ENCODE data around the gene ELOVL2. TPM values are rescaled to one million over a fixed set of nuclear protein-coding genes. Genes with fewer than 3 reads are reported as not detected.
A peak's percentile ranks its signal among the peaks of the same experiment; 100 is the strongest.
"Not testable (repeated sequence)": the region's sequence is repeated elsewhere in the genome, so short reads cannot be mapped to it uniquely, and the experiment has no call there.

Gene ELOVL2
- 1 to 10 TPM; 2.9 to 3.0 TPM for total RNA-seq

- no peak for TF ChIP-seq POLR2A (IDR thresholded peaks at IDR 0.05)
- TF ChIP-seq, protein P1, sequence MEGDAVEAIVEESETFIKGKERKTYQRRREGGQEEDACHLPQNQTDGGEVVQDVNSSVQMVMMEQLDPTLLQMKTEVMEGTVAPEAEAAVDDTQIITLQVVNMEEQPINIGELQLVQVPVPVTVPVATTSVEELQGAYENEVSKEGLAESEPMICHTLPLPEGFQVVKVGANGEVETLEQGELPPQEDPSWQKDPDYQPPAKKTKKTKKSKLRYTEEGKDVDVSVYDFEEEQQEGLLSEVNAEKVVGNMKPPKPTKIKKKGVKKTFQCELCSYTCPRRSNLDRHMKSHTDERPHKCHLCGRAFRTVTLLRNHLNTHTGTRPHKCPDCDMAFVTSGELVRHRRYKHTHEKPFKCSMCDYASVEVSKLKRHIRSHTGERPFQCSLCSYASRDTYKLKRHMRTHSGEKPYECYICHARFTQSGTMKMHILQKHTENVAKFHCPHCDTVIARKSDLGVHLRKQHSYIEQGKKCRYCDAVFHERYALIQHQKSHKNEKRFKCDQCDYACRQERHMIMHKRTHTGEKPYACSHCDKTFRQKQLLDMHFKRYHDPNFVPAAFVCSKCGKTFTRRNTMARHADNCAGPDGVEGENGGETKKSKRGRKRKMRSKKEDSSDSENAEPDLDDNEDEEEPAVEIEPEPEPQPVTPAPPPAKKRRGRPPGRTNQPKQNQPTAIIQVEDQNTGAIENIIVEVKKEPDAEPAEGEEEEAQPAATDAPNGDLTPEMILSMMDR (IDR thresholded peaks at IDR 0.05) = peak; percentile 28 to 95 (median 62)
- H3K27me3 ChIP-seq = peaks cover 0 to 10% of the 10 kb centered on the region in 2 donors
- intact Hi-C loops (cut with DNase I) = no loop called here
- H3K9me3 ChIP-seq = no peaks in the 10 kb centered on the region
- H3K4me3 ChIP-seq = peak within 1 kb of the TSS; percentile 20 to 50
- H3K27ac ChIP-seq = peak within 1 kb of the TSS in 3 of 4 donors; percentile 12 to 54 (median 40)
- DNase-seq = peak; percentile 40 to 59 (median 48)
- WGBS, 2 donors = 5 to 7% methylated on average over 8 to 80 of the region's 124 CpGs
- ATAC-seq = peak; percentile 89
- H3K36me3 ChIP-seq (replicated peaks in 1 of 2; ENCODE audit: insufficient read depth in 1 of 2, low read depth in 2 of 2) = no peaks in the 10 kb centered on the region
- peaks cover 13% of the 10 kb centered on the region for H3K4me1 ChIP-seq
Measured at GRCh38 chr6:11043961-11044711, at the start of gene ELOVL2. Gene ELOVL2 (minus strand): TSS chr6:11044305. CDS start chr6:11044230, 75 bp downstream.

- DNase-seq (no peak), ATAC-seq (peak; percentile 24)
- peak overlapping the region in 1 of 2 donors; percentile 95 for H3K4me3 ChIP-seq
- peak overlapping the region; percentile 93 to 95 (median 94) for H3K27ac ChIP-seq
- no peaks in the 10 kb centered on the region for H3K27me3 ChIP-seq
- TF ChIP-seq POLR2A (IDR thresholded peaks at IDR 0.05) = no peak
- TF ChIP-seq, protein P1 (IDR thresholded peaks at IDR 0.05) = no peak
- no peaks in the 10 kb centered on the region for H3K36me3 ChIP-seq (replicated peaks in 1 of 2; ENCODE audit: insufficient read depth in 1 of 2, low read depth in 2 of 2)
- peaks cover 23% of the 10 kb centered on the region for H3K4me1 ChIP-seq
- 0% methylated on average over 8 to 17 of the region's 17 CpGs for WGBS, 2 donors
- intact Hi-C loops (cut with DNase I) = no loop called here
- H3K9me3 ChIP-seq = no peaks in the 10 kb centered on the region
Measured at GRCh38 chr6:11093376-11093625, 49.2 kb upstream of the ELOVL2 start.

DNA sequence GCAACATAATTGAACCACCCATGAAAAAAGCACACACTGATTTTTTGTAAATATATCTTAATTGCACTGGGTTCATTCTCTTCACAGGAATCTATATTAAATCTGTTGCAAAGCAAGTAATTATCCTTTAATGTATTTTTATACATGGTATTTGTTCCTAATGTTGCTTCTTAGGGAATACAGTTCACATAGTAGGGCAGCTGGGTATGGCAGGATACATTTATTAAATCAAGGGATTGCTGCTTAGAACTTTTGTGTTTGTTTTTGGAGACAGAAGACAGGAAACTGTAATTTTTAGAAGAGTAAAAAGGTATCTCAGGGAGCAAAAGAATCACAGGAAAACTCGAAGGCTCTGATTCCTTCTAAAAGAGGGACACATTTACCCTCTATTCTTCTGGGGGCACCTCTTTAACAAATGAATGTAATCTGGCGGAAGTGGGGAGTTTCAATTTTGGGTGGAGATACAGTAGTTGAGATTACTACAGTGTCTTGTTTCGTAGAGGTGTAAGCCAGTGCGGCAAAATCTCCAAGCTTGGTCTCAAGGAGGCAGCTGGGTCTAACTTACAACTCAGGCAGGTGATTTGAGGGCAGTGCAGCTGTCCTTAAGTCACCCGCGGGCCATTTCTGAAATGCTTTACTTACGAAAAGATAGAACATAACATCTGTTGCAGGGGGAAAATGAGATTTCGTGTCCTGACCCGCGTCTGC, 48.7 kb upstream of the ELOVL2 start:
- Histone ChIP-seq H3K4me3 (peak overlapping the region in 1 of 2 donors; percentile 95), H3K36me3 (replicated peaks in 1 of 2; ENCODE audit: insufficient read depth in 1 of 2, low read depth in 2 of 2) (no peaks in the 10 kb centered on the region), H3K4me1 (peaks cover 23% of the 10 kb centered on the region), H3K27me3 (no peaks in the 10 kb centered on the region), H3K9me3 (no peaks in the 10 kb centered on the region), H3K27ac (peak overlapping the region; percentile 93 to 95 (median 94))
- DNase-seq (peak in 1 of 4 donors; percentile 60), ATAC-seq (peak; percentile 25)
- intact Hi-C loops (cut with DNase I) = no loop called here
- 1 to 2% methylated on average over 7 to 10 of the region's 10 CpGs for WGBS, 2 donors
- no peak for TF ChIP-seq POLR2A (IDR thresholded peaks at IDR 0.05)
- TF ChIP-seq, protein P1 (IDR thresholded peaks at IDR 0.05) = no peak

DNA sequence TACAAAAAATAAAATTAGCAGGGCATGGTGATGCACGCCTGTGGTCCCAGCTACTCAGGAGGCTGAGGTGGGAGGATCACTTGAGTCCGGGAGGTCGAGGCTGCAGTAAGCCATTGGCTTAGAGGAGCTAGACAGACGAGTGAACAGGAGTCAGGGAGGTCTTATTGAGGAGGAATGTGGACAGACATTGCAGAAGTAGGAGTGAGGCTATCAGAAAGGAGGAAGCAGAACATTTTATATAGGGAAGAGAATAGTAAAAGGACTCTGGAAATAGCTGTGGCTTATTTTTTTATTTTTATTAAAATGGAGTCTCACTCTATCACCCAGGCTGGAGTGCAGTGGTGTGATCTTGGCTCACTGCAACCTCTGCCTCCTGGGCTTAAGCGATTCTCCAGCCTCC, 47.0 kb upstream of the ELOVL2 start:
- H3K27me3 ChIP-seq; H3K27ac ChIP-seq; H3K36me3 ChIP-seq (replicated peaks in 1 of 2; ENCODE audit: insufficient read depth in 1 of 2, low read depth in 2 of 2); H3K4me3 ChIP-seq; DNase-seq; intact Hi-C loops (cut with DNase I); ATAC-seq; H3K9me3 ChIP-seq: not testable (repeated sequence)
- H3K4me1 ChIP-seq = peaks cover 21% of the 10 kb centered on the region
- 87 to 91% methylated on average over 5 of the region's 5 CpGs for WGBS, 2 donors

GRCh38 chr6:11089695-11090094, 45.6 kb upstream of the ELOVL2 start:
- peaks cover 7% of the 10 kb centered on the region for H3K4me1 ChIP-seq
- H3K4me3 ChIP-seq = no peak overlapping the region
- intact Hi-C loops (cut with DNase I) = no loop called here
- 79 to 82% methylated on average over 1 of the region's 1 CpG for WGBS, 2 donors
- no peak for TF ChIP-seq POLR2A (IDR thresholded peaks at IDR 0.05)
- TF ChIP-seq, protein P1 (IDR thresholded peaks at IDR 0.05) = no peak
- H3K9me3 ChIP-seq = no peaks in the 10 kb centered on the region
- ATAC-seq (no peak), DNase-seq (no peak)
- H3K36me3 ChIP-seq (replicated peaks in 1 of 2; ENCODE audit: insufficient read depth in 1 of 2, low read depth in 2 of 2) = no peaks in the 10 kb centered on the region
- no peaks in the 10 kb centered on the region for H3K27me3 ChIP-seq
- no peak overlapping the region for H3K27ac ChIP-seq

- H3K4me3 ChIP-seq; DNase-seq; H3K27ac ChIP-seq; H3K27me3 ChIP-seq; ATAC-seq; intact Hi-C loops (cut with DNase I); H3K36me3 ChIP-seq (replicated peaks in 1 of 2; ENCODE audit: insufficient read depth in 1 of 2, low read depth in 2 of 2); H3K9me3 ChIP-seq; H3K4me1 ChIP-seq: not testable (repeated sequence)
- WGBS, 2 donors = 85 to 89% methylated on average over 11 to 39 of the region's 47 CpGs
Measured at GRCh38 chr6:11087141-11087812, 43.2 kb upstream of the ELOVL2 start.

Measured in body of pancreas (tissue), 4 donors.